WTC11 (cell line): Measurements from ENCODE around the gene SAE1. TPM values are rescaled to one million over a fixed set of nuclear protein-coding genes. Genes with fewer than 3 reads are reported as not detected.

Experiments
- ATAC-seq: fragments of 200-7000 bp; cut with Tn5 transposase; 2 replicates; pipeline ENCODE4 v1.10.0; 2021; ENCODE audit warnings: mild to moderate bottlenecking, moderate library complexity
- CTCF ChIA-PET: fragments of 300-600 bp; sonication (Branson Sonifier 250); formaldehyde crosslinking; loops from one replicate; lab custom pipeline; 2021; ENCODE audit warnings: antibody characterized with exemption; lab: Charles Lee
- POLR2A ChIA-PET: fragments of 350-600 bp; sonication (Branson Sonifier 250); formaldehyde crosslinking; loops from one replicate; lab custom pipeline; 2021; ENCODE audit warnings: antibody characterized with exemption; lab: Charles Lee
- DNase-seq: peaks from one replicate; pipeline ENCODE4 v3.0.0; 2021; ENCODE audit warnings: low spot score
- H3K27ac Mint-ChIP-seq: 2 replicates; pipeline ENCODE4 v1.8.0; 2021; ENCODE audit warnings: mixed read lengths
- H3K27me3 Mint-ChIP-seq: 2 replicates; pipeline ENCODE4 v1.8.0; 2021; ENCODE audit warnings: low read depth, mild to moderate bottlenecking, moderate library complexity, mixed read lengths
- H3K36me3 Mint-ChIP-seq: 2 replicates; pipeline ENCODE4 v1.8.0; 2021; ENCODE audit warnings: mixed read lengths
- H3K4me1 Mint-ChIP-seq: 2 replicates; pipeline ENCODE4 v1.8.0; 2022; ENCODE audit warnings: mixed read lengths
- H3K4me3 Mint-ChIP-seq: 2 replicates; pipeline ENCODE4 v1.8.0; 2021; ENCODE audit warnings: mild to moderate bottlenecking, moderate library complexity, mixed read lengths
- H3K9me3 Mint-ChIP-seq: 2 replicates; pipeline ENCODE4 v1.8.0; 2021; ENCODE audit warnings: mixed read lengths
- ARID4B ChIP-seq: sonication (generic); formaldehyde crosslinking; IDR thresholded peaks from 2 replicates; pipeline ENCODE4 v1.8.0; 2023; ENCODE audit warnings: missing genetic modification reagents, mild to moderate bottlenecking, borderline replicate concordance
- ATF6 ChIP-seq: sonication (generic); formaldehyde crosslinking; IDR thresholded peaks from 2 replicates; pipeline ENCODE4 v1.8.1; 2023; ENCODE audit warnings: mild to moderate bottlenecking, missing genetic modification reagents
- CDX4 ChIP-seq: fragments of 250-450 bp; sonication (Bioruptor Pico); IDR thresholded peaks from 2 replicates; pipeline ENCODE4 v1.9.0; 2021; ENCODE audit warnings: moderate library complexity, mild to moderate bottlenecking, inconsistent platforms, borderline replicate concordance
- E2F5 ChIP-seq: sonication (generic); formaldehyde crosslinking; IDR thresholded peaks from 2 replicates; pipeline ENCODE4 v1.8.1; 2022; ENCODE audit warnings: mild to moderate bottlenecking, moderate library complexity, missing genetic modification reagents
- FOXJ3 ChIP-seq: sonication (generic); formaldehyde crosslinking; IDR thresholded peaks from 2 replicates; pipeline ENCODE4 v1.9.0; 2021; ENCODE audit warnings: missing genetic modification reagents, mild to moderate bottlenecking, borderline replicate concordance
- GRHL2 ChIP-seq: fragments of 250-450 bp; sonication (Bioruptor Pico); IDR thresholded peaks from 2 replicates; pipeline ENCODE4 v1.8.0; 2022; ENCODE audit warnings: mild to moderate bottlenecking, moderate library complexity; ENCODE audit not compliant: insufficient replicate concordance, severe bottlenecking
- MYBL2 ChIP-seq: sonication (generic); formaldehyde crosslinking; IDR thresholded peaks from 2 replicates; pipeline ENCODE4 v1.8.1; 2023; ENCODE audit warnings: mild to moderate bottlenecking, moderate library complexity, missing genetic modification reagents
- PRRX2 ChIP-seq: fragments of 250-450 bp; sonication (Bioruptor Pico); IDR thresholded peaks from 2 replicates; pipeline ENCODE4 v1.8.0; 2021; ENCODE audit warnings: mild to moderate bottlenecking
- RORB ChIP-seq: fragments of 250-450 bp; sonication (Bioruptor Pico); IDR thresholded peaks from 2 replicates; pipeline ENCODE4 v1.9.0; 2021; ENCODE audit warnings: mild to moderate bottlenecking
- SMAD3 ChIP-seq: sonication (generic); formaldehyde crosslinking; IDR thresholded peaks from 2 replicates; pipeline ENCODE4 v1.8.0; 2022; ENCODE audit warnings: missing genetic modification reagents, mild to moderate bottlenecking, borderline replicate concordance
- SMAD4 ChIP-seq: sonication (generic); formaldehyde crosslinking; IDR thresholded peaks from 2 replicates; pipeline ENCODE4 v1.8.0; 2022; ENCODE audit warnings: mild to moderate bottlenecking, missing genetic modification reagents
- USF2 ChIP-seq: sonication (generic); formaldehyde crosslinking; IDR thresholded peaks from 2 replicates; pipeline ENCODE4 v1.8.1; 2023; ENCODE audit warnings: mild to moderate bottlenecking, missing genetic modification reagents, moderate library complexity
- ZBTB21 ChIP-seq: sonication (generic); formaldehyde crosslinking; IDR thresholded peaks from 2 replicates; pipeline ENCODE4 v1.8.1; 2023; ENCODE audit warnings: mild to moderate bottlenecking, missing genetic modification reagents, borderline replicate concordance
- ZMAT4 ChIP-seq: fragments of 250-450 bp; sonication (Bioruptor Pico); IDR thresholded peaks from 2 replicates; pipeline ENCODE4 v1.9.0; 2021; ENCODE audit warnings: mild to moderate bottlenecking
- ZNF138 ChIP-seq: sonication (generic); formaldehyde crosslinking; conservative IDR thresholded peaks from 2 replicates; pipeline ENCODE4 v1.8.1; 2022; ENCODE audit warnings: mild to moderate bottlenecking, moderate library complexity, missing genetic modification reagents
- ZNF425 ChIP-seq: fragments of 250-450 bp; sonication (Bioruptor Pico); conservative IDR thresholded peaks from 2 replicates; pipeline ENCODE4 v1.9.0; 2021; ENCODE audit warnings: mild to moderate bottlenecking
- ZNF532 ChIP-seq: fragments of 250-450 bp; sonication (Bioruptor Pico); IDR thresholded peaks from 2 replicates; pipeline ENCODE4 v1.9.0; 2021; ENCODE audit warnings: mild to moderate bottlenecking, borderline replicate concordance
- ZSCAN18 ChIP-seq: fragments of 250-450 bp; sonication (Bioruptor Pico); IDR thresholded peaks from 2 replicates; pipeline ENCODE4 v2.1.2; 2022; ENCODE audit warnings: mild to moderate bottlenecking, moderate library complexity
- total RNA-seq: library from RNA; stranded (reverse); gene quantifications from 3 replicates; pipeline ENCODE4 v1.2.3, GENCODE V29; 2021

SAE1 gene
- total RNA-seq, 1 experiment from 2014 or later, result 224 TPM

- ChIA-PET CTCF (no interaction called here), POLR2A (interaction anchor here (0.7 kb wide), 1 partner anchor 117 kb away, joined by 3 read pairs; no protein-coding TSS in a partner anchor)
- Mint-ChIP-seq H3K27me3 (no peaks in the 10 kb centered on the region), H3K9me3 (no peaks in the 10 kb centered on the region), H3K36me3 (peaks cover 63% of the 10 kb centered on the region), H3K27ac (peak overlapping the region; percentile 80), H3K4me1 (peaks cover 6% of the 10 kb centered on the region), H3K4me3 (no peak overlapping the region)
- ATAC-seq (no peak), DNase-seq (no peak)
- TF ChIP-seq CDX4 (no peak), SMAD3 (CRISPR knock-in tag) (no peak), ZSCAN18 (CRISPR knock-in tag) (no peak), ZBTB21 (CRISPR knock-in tag) (no peak), PRRX2 (no peak), ZNF138 (CRISPR knock-in tag) (no peak), ZNF532 (CRISPR knock-in tag) (no peak), MYBL2 (CRISPR knock-in tag) (no peak), ATF6 (no peak), SMAD4 (no peak), FOXJ3 (CRISPR knock-in tag) (no peak), ZMAT4 (CRISPR knock-in tag) (no peak), GRHL2 (CRISPR knock-in tag) (no peak), RORB (CRISPR knock-in tag) (no peak), USF2 (CRISPR knock-in tag) (no peak), ZNF425 (CRISPR knock-in tag) (no peak), E2F5 (CRISPR knock-in tag) (no peak), ARID4B (CRISPR knock-in tag) (no peak)
These were observed 12.1 kb downstream of the SAE1 start for GRCh38 chr19:47142779-47143178.
